ENCODE data around the gene RAD1.
A peak's percentile ranks its signal among the peaks of the same experiment; 100 is the strongest.

RAD1 gene

GRCh38 chr5:34944044-34944443 is 28.7 kb upstream of the RAD1 start:
- no peak for TF ChIP-seq CTCF (IDR thresholded peaks at IDR 0.05; ENCODE audit: unreplicated experiment in 3 of 3)
- Mint-ChIP-seq H3K27ac (peak overlapping the region in 1 of 3 experiments; percentile 21), H3K27me3 (ENCODE audit: low read depth) (no peaks in the 10 kb centered on the region)

DNA sequence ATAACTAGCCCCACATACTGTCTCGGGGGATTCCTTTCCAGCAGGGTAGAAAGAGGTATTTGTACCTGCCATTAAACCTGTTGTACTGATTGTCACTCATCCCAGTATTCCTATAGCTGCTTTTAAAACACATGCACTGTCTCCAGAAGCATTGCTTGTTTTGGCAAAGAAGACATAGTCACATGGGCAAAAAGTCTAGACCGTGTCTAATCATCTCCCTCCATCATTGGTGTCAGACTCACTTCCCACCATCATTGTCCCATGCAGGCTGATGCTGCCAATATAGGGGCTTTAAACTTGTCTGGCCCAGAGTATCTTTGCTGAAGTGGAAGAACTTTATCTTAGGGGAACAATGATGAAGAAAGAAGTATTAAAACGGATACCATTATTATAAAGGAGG is 26.6 kb upstream of the RAD1 start:
- Mint-ChIP-seq H3K9me3 (no peaks in the 10 kb centered on the region), H3K4me1 (no peaks in the 10 kb centered on the region), H3K36me3 (ENCODE audit: low read depth) (peaks cover 63% of the 10 kb centered on the region), H3K27me3 (ENCODE audit: low read depth) (no peaks in the 10 kb centered on the region), H3K27ac (no peak overlapping the region), H3K4me3 (no peak overlapping the region)
- no peak for TF ChIP-seq CTCF (IDR thresholded peaks at IDR 0.05; ENCODE audit: unreplicated experiment in 3 of 3)

More at GRCh38 chr5:34944044-34944443, 28.7 kb upstream of the RAD1 start:
- no peak overlapping the region for H3K4me3 Mint-ChIP-seq
- H3K36me3 Mint-ChIP-seq (ENCODE audit: low read depth): peaks cover 64% of the 10 kb centered on the region
- no peaks in the 10 kb centered on the region for H3K9me3 Mint-ChIP-seq
- H3K4me1 Mint-ChIP-seq: no peaks in the 10 kb centered on the region

DNA sequence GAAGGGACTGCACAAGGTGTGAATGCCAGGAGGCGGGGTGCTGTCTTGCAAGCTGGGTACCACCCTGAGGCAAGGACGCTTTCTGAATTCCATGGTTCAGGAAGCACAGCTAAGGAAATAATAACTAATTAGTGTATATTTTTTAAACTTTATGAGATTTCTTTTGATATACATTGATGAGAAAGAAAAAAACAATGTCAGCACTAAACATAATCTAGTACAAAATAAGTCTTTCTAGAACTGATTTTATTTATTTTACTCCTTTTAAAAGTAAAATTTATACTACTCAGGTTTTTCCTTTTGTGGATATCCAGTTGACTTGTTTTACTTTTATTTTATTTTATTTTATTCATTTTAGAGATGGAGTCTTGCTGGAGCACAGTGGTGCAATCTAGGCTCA is 17.6 kb upstream of the RAD1 start:
- no peaks in the 10 kb centered on the region for H3K9me3 Mint-ChIP-seq
- no peak for TF ChIP-seq CTCF (IDR thresholded peaks at IDR 0.05; ENCODE audit: unreplicated experiment in 3 of 3)

GRCh38 chr5:34930870-34931269 is 15.6 kb upstream of the RAD1 start:
- no peaks in the 10 kb centered on the region for H3K27me3 Mint-ChIP-seq (ENCODE audit: low read depth)
- peak overlapping the region; percentile 94 to 98 (median 96) for H3K4me3 Mint-ChIP-seq
- peak overlapping the region; percentile 71 to 97 (median 88) for H3K27ac Mint-ChIP-seq
- H3K9me3 Mint-ChIP-seq: no peaks in the 10 kb centered on the region
- no peak for TF ChIP-seq CTCF (IDR thresholded peaks at IDR 0.05; ENCODE audit: unreplicated experiment in 3 of 3)
- H3K36me3 Mint-ChIP-seq (ENCODE audit: low read depth): peaks cover 29% of the 10 kb centered on the region
- peaks cover 24% of the 10 kb centered on the region for H3K4me1 Mint-ChIP-seq

More for the DNA sequence above, 17.6 kb upstream of the RAD1 start:
- no peaks in the 10 kb centered on the region for H3K27me3 Mint-ChIP-seq (ENCODE audit: low read depth)
- H3K36me3 Mint-ChIP-seq (ENCODE audit: low read depth): peaks cover 32% of the 10 kb centered on the region
- peaks cover 24% of the 10 kb centered on the region for H3K4me1 Mint-ChIP-seq
- H3K27ac Mint-ChIP-seq: no peak overlapping the region
- H3K4me3 Mint-ChIP-seq: no peak overlapping the region

GRCh38 chr5:34930462-34930844 is 15.1 kb upstream of the RAD1 start:
- H3K27me3 Mint-ChIP-seq (ENCODE audit: low read depth): no peaks in the 10 kb centered on the region
- peaks cover 30% of the 10 kb centered on the region for H3K36me3 Mint-ChIP-seq (ENCODE audit: low read depth)
- peak overlapping the region; percentile 94 to 98 (median 96) for H3K4me3 Mint-ChIP-seq
- peaks cover 24% of the 10 kb centered on the region for H3K4me1 Mint-ChIP-seq
- no peak for TF ChIP-seq CTCF (IDR thresholded peaks at IDR 0.05; ENCODE audit: unreplicated experiment in 3 of 3)
- peak overlapping the region; percentile 71 to 97 (median 88) for H3K27ac Mint-ChIP-seq
- H3K9me3 Mint-ChIP-seq: no peaks in the 10 kb centered on the region

DNA sequence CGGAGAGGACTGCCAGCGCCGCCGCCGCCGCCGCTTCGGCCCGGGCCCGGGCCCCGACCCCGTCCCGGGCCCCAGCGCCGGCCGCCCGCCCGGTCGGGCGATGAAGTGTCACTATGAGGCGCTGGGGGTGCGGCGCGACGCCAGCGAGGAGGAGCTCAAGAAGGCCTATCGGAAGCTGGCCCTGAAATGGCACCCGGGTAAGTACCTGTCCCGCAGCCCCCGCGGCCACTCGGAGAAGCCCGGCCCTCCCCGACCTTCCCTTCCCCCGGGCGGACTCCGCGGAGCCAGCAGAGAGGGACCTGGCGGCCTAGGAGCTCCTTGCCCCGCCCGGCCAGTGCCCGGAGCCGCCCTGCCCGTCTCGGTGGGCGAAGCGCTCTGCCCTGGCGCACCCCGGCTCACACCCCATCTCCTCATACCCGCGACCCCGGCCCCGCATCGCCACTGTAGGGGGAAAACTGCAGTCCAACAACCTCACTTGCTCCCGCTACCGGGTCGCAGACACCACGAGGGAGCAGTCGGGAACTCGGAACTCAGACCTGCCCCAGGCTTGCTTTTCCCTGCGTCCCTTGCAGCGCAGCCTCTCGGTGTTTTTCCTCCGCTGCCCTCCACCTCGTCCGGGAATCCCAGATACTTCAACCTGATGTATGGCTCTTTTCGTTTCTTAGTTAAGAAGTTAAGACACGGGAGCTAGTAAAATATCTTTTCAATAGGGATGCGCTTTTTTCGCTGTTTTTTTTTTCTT is 14.6 kb upstream of the RAD1 start:
- Mint-ChIP-seq H3K27ac (peak overlapping the region; percentile 71 to 97 (median 88)), H3K4me3 (peak overlapping the region; percentile 94 to 98 (median 96)), H3K36me3 (ENCODE audit: low read depth) (peaks cover 31% of the 10 kb centered on the region), H3K27me3 (ENCODE audit: low read depth) (no peaks in the 10 kb centered on the region), H3K4me1 (peaks cover 24% of the 10 kb centered on the region), H3K9me3 (no peaks in the 10 kb centered on the region)
- TF ChIP-seq CTCF (IDR thresholded peaks at IDR 0.05; ENCODE audit: unreplicated experiment in 3 of 3): no peak

Measured in nephron (organoid).